Motor neuron (in vitro differentiated cells): ENCODE measurements around the gene GPHB5. TPM values are rescaled to one million over a fixed set of nuclear protein-coding genes. Genes with fewer than 3 reads are reported as not detected.
A peak's percentile ranks its signal among the peaks of the same experiment; 100 is the strongest.

Source experiments
- ATAC-seq, 8 experiments: fragments of 200-7000 bp; cut with Tn5 transposase; replicated peaks in 6 of 8; 2 replicates each; pipeline ENCODE4 v1.8.0; 2021; ENCODE audit warnings: mild to moderate bottlenecking in 8 of 8, moderate library complexity in 8 of 8
- H3K27ac ChIP-seq, 2 donors: fragments of 250-450 bp; sonication (Bioruptor Pico); 2 replicates each; pipeline ENCODE4 v1.9.0; 2021; ENCODE audit warnings: antibody characterized with exemption in 2 of 2, mild to moderate bottlenecking in 2 of 2, moderate library complexity in 1 of 2
- H3K4me1 ChIP-seq, 2 donors: fragments of 250-450 bp; sonication (Bioruptor Pico); replicated peaks in 1 of 2; 2 replicates each; pipeline ENCODE4 v1.6.1; 2021; ENCODE audit warnings: antibody characterized with exemption in 2 of 2, mild to moderate bottlenecking in 2 of 2, moderate library complexity in 1 of 2
- H3K4me3 ChIP-seq, 5 donors: fragments of 250-450 bp; sonication (Bioruptor Pico); 2 replicates each; pipeline ENCODE4 v1.9.0; 2021; ENCODE audit warnings: antibody characterized with exemption in 5 of 5, mild to moderate bottlenecking in 5 of 5, moderate library complexity in 4 of 5
- WGBS, 10 experiments: fragments of 450-650 bp; shearing (Covaris generic); methylation state at CpG; one replicate each; pipeline ENCODE4 v1.0.0; 2022; 5-methylcytosine and 5-hydroxymethylcytosine counted together
- in situ Hi-C, 9 experiments: fragments of 400-800 bp; cut with MboI; loops; one replicate each; pipeline ENCODE4 v1.15.0; 2021; ENCODE audit warnings: low sequenced_read_pairs in 9 of 9, low pct_unique_long_range_greater_than_20kb in 2 of 9; ENCODE audit not compliant: unreplicated experiment in 9 of 9
- total RNA-seq, 8 experiments: library from RNA; unstranded; fragments of 300-600 nt; gene quantifications; 2 replicates each; pipeline versions ENCODE4 v1.2.3 to v1.2.4, GENCODE V29; 2022

GPHB5 gene
- total RNA-seq, 8 experiments from 2014 or later = not detected

DNA sequence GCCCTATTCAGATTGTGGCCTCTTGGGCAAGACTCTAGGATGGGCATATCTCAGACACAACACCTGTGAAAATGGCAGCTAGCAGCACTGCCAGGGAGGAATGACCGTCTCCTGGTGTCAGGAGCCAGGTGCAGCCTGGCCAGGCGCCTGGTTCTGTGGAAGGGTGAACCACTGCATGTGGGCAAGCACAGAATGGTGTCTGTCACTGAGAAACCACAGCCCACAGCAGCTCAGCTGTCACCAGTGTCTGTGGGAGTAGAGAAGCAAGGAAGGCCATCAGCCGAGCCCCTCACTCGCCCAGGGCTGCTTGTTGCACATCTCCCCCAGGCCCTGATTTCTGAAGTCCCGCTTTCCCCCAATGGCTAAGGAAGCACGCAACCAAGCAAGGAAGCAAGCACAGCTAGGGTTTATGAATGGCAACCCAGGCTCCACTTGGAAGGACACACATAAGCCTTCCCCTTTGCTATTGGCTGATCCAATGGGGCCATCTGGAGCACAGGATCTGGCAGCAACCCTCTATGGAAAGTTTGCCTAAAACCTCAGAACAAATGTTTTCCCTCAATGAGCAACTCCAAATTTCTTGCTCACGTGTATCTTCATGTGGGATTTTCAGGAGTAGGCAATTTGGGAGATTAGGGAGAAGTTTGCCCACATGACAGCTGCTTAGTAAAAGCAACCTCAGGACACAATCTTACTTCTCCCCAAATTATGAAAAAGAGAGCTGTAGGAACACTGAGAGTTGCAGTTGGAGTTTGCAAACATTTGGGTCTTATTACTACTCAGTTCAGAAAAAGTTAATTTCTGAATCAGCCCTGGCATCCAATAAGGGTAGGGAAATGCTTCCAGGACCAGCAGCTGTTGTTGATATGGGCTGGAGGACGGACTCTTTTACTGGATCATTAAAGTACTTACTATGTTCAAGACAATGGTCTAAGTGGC is 44.7 kb downstream of the GPHB5 start:
- no peak for ATAC-seq

GRCh38 chr14:63273129-63273528 is 45.6 kb downstream of the GPHB5 start:
- H3K4me3 ChIP-seq = no peak overlapping the region
- peaks cover 0 to 8% of the 10 kb centered on the region in 2 donors for H3K4me1 ChIP-seq
- WGBS, 10 experiments = 0 to 100% (median 79%) methylated on average over 1 to 3 of the region's 3 CpGs; no CpG with 5 or more reads in 3 of the 10 experiments
- in situ Hi-C loops = loop anchor here in 7 of 9 experiments (10.0 to 25.0 kb wide), 4 partner anchors 98 to 1111 kb away; no protein-coding TSS in a partner anchor
- ATAC-seq = no peak
- no peak overlapping the region for H3K27ac ChIP-seq

More for the DNA sequence above, 44.7 kb downstream of the GPHB5 start:
- Histone ChIP-seq H3K4me3 (no peak overlapping the region), H3K27ac (no peak overlapping the region), H3K4me1 (peaks cover 0 to 8% of the 10 kb centered on the region in 2 donors)
- in situ Hi-C loops = loop anchor here in 7 of 9 experiments (10.0 to 25.0 kb wide), 4 partner anchors 99 to 1112 kb away; no protein-coding TSS in a partner anchor
- 0 to 100% (median 68%) methylated on average over 1 to 7 of the region's 8 CpGs; no CpG with 5 or more reads in 2 of the 10 experiments for WGBS, 10 experiments

DNA sequence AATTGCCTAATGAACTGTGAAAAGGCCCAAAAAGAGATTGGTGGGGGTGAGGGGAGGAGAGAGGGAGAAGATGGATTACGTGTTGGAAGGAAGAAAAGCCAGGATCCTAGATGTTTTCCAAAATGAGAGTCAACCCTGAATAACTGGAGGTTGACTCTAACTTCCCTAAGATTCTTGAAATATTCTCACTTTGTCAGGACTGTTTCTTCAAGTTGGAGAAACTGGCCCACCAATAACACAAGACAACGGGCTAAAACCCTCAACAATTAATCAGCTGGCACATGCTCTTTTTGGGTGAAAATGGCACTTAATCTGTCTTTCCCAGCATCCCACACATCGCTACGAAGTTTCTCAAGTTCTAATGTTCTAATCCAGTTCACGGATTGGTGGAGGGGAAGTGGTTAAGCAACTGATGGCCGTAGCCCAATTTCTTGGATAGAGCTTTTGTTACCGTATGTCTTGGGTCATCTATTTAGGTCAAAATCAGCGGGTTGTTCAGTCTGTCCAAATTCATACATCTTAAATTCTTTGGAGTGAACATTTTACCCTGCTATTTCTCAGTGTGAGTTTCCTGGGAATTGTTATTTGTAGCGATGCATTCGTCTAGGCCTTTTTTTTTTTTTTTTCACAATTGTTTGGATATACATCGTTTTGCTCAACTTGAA is 49.0 kb downstream of the GPHB5 start:
- in situ Hi-C loops = loop anchor here in 7 of 9 experiments (10.0 to 25.0 kb wide), 4 partner anchors 95 to 1107 kb away; no protein-coding TSS in a partner anchor
- no peak for ATAC-seq
- no peak overlapping the region for H3K27ac ChIP-seq
- no peak overlapping the region for H3K4me3 ChIP-seq
- no peaks in the 10 kb centered on the region for H3K4me1 ChIP-seq
- WGBS, 10 experiments = 46 to 93% (median 89%) methylated on average over 2 to 11 of the region's 11 CpGs

DNA sequence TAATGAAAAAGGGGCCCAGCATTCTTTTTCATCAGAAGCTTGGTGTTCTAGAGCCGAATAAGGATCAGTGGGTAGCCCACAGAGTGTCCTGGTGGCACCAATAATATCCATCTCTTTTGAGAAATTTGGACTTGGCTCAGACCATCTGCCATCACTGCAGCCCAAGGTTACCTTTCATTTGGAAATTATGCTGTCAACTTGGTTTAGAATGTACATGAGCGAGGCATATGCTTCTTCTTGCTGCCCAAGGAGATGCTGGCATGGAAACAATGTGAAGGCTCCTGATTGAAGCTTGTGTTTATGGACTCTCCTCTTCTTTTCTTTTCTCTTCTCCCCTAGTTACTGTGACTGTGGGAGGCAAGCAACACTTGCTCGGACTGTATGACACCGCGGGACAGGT is 50.0 kb downstream of the GPHB5 start:
- H3K27ac ChIP-seq = no peak overlapping the region
- 71 to 100% (median 87%) methylated on average over 1 to 5 of the region's 5 CpGs; no CpG with 5 or more reads in 1 of the 10 experiments for WGBS, 10 experiments
- peak in 1 of 8 experiments; percentile 79 for ATAC-seq
- in situ Hi-C loops = loop anchor here in 5 of 9 experiments (25.0 kb wide), 2 partner anchors 1081 to 1106 kb away; no protein-coding TSS in a partner anchor
- H3K4me3 ChIP-seq = no peak overlapping the region
- H3K4me1 ChIP-seq = no peaks in the 10 kb centered on the region

DNA sequence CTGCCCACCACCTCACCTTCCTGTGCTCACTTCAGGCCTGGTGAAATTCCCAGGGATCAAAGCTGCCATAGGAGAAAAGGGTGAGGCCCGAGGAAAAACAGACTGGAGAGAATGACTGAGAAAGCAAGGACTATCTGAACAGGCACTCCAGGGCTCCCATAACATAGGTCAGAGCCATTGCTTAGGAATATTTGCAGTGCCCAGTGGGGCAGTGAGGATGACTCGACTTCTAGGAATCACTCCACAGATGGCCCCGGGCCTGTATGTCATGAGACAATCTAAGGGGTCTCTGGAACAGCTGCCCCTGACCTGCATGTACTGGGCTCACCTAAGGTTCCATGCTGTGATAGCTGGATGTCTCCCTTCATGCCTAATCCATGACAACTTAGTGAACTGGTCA is 51.6 kb downstream of the GPHB5 start:
- no peak for ATAC-seq
- 0 to 93% (median 52%) methylated on average over 1 to 3 of the region's 3 CpGs; no CpG with 5 or more reads in 4 of the 10 experiments for whole genome bisulfite sequencing, 10 experiments
- Histone ChIP-seq H3K4me3 (no peak overlapping the region), H3K27ac (no peak overlapping the region), H3K4me1 (no peaks in the 10 kb centered on the region)
- in situ Hi-C loops = loop anchor here in 5 of 9 experiments (25.0 kb wide), 2 partner anchors 1080 to 1105 kb away; no protein-coding TSS in a partner anchor

- 17 to 100% (median 65%) methylated on average over 1 of the region's 1 CpG; no CpG with 5 or more reads in 4 of the 10 experiments for WGBS, 10 experiments
- Histone ChIP-seq H3K27ac (no peak overlapping the region), H3K4me1 (no peaks in the 10 kb centered on the region), H3K4me3 (no peak overlapping the region)
- ATAC-seq = no peak
- in situ Hi-C loops = loop anchor here in 5 of 9 experiments (25.0 kb wide), 2 partner anchors 1079 to 1104 kb away; no protein-coding TSS in a partner anchor
These were observed 52.6 kb downstream of the GPHB5 start for GRCh38 chr14:63266106-63266505.

Other genes starting within 250 kb of the GPHB5 start
- 10 to 100 TPM in 1 of 8 experiments, under 1 TPM in 6, not detected in 1; 0.21 to 22.2 (median 0.72) TPM for gene RHOJ, start 114.5 kb downstream of the GPHB5 start, total RNA-seq
- 10 to 100 TPM; 10.3 to 39.2 (median 27.6) TPM for gene PPP2R5E, start 224.4 kb upstream of the GPHB5 start, total RNA-seq